ENCODE results near the gene RASSF3.

DNA sequence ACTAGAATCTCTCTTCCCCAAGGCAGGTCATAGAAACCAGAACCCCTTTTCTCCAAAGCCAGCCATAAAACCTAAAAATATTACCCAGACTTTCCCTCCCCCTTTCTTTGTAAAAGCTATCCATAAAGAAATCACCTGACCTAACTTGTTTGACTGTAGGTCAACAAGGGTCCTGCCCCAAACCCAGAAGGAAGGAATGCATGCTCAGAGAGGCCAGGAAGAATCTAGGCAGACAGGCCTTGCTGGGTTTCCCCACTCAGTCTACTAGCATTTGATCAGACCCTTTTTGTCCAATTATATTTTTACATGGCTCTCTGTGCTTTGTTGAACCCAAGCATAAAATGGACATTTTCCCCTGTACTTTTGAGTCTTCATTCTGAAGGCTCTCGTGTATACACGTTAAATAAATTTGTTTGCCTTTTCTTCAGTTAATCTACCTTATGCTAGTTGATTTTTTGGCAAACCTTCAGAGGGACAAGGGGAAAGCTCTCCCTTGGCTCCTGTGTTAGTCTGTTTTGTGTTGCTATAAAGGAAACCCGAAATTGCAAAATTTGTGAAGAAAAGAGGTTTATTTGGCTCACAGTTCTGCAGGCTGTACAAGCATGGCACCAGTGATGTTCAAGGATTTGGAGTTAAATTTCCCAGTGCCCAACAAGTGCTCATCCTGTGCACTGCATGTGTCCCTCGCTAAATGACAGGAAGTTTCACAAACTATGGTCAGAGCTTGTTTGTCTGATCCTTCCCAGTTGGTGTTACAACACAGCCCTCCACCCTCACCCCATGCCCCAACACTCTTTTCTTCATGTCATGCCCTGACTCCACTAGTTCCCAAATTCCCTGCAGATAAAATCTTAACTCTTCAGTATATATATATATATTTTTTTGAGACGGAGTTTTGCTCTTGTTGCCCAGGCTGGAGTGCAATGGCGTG, 14.2 kb upstream of the RASSF3 start:
- TF ChIP-seq, protein P1, sequence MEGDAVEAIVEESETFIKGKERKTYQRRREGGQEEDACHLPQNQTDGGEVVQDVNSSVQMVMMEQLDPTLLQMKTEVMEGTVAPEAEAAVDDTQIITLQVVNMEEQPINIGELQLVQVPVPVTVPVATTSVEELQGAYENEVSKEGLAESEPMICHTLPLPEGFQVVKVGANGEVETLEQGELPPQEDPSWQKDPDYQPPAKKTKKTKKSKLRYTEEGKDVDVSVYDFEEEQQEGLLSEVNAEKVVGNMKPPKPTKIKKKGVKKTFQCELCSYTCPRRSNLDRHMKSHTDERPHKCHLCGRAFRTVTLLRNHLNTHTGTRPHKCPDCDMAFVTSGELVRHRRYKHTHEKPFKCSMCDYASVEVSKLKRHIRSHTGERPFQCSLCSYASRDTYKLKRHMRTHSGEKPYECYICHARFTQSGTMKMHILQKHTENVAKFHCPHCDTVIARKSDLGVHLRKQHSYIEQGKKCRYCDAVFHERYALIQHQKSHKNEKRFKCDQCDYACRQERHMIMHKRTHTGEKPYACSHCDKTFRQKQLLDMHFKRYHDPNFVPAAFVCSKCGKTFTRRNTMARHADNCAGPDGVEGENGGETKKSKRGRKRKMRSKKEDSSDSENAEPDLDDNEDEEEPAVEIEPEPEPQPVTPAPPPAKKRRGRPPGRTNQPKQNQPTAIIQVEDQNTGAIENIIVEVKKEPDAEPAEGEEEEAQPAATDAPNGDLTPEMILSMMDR (IDR thresholded peaks at IDR 0.05), result no peak
- TF ChIP-seq POLR2A (IDR thresholded peaks at IDR 0.05) (no peak), EP300 (IDR thresholded peaks at IDR 0.05) (no peak)
